Stimulated activated CD4-positive, alpha-beta T cell treated with anti-CD3 and anti-CD28 coated beads, Interleukin-15, amount 100 ng/mL, for 24 hours (primary cell): ENCODE data around the gene TSPY10.
"Not testable (repeated sequence)": the region's sequence is repeated elsewhere in the genome, so short reads cannot be mapped to it uniquely, and the experiment has no call there.

ENCODE experiments used
- DNase-seq: peaks from one replicate; pipeline ENCODE4 v3.0.0-alpha.2; 2020

The TSPY10 gene, protein sequence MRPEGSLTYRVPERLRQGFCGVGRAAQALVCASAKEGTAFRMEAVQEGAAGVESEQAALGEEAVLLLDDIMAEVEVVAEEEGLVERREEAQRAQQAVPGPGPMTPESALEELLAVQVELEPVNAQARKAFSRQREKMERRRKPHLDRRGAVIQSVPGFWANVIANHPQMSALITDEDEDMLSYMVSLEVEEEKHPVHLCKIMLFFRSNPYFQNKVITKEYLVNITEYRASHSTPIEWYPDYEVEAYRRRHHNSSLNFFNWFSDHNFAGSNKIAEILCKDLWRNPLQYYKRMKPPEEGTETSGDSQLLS

DNA sequence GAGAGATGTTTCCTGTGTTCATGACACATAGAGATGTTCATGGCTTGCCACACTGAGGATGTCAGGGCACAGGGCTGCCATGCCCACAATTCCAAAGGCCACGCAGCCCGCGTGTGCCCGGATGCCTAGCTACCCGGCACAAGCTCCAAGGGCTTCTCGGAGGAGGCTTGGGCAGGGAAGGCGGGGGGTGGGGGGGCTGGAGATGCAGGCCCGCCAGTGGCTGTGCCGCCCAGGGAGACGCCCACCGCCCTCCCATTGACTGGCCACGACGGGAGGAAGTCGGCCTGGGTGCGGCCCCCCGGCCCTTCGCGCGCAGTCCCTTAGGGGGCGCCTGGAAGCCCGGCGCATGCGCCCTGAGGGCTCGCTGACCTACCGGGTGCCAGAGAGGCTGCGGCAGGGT is at the start of gene TSPY10:
TSPY10 (plus strand) TSS at position 301 of the 400 bp plus-strand sequence; CDS start at position 347, 46 bp downstream.
- not testable (repeated sequence) for DNase-seq

DNA sequence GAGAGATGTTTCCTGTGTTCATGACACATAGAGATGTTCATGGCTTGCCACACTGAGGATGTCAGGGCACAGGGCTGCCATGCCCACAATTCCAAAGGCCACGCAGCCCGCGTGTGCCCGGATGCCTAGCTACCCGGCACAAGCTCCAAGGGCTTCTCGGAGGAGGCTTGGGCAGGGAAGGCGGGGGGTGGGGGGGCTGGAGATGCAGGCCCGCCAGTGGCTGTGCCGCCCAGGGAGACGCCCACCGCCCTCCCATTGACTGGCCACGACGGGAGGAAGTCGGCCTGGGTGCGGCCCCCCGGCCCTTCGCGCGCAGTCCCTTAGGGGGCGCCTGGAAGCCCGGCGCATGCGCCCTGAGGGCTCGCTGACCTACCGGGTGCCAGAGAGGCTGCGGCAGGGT is 40.7 kb upstream of the TSPY10 start, which contains the start of gene TSPY9:
TSPY9 (plus strand) TSS at position 301 of the 400 bp plus-strand sequence; CDS start at position 347, 46 bp downstream.
- not testable (repeated sequence) for DNase-seq

DNA sequence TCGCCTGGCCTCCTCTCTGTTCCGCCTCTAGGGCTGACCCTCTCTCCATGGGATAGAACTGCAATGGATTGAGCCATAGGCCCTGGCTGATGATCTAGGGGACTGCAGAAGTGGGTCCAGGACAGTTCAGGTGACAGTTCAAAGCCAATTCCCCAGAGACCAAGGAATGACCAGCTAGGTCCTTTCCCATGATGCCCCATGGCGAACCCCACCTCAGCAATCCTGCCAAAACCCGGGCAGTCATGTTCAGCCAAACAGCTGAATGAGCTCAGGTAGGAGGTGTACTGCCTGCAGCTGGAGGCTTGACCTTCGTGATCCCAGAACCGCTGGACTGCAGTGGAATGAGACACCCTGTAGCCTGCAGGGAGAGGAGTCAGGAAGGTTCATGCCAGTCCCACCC is 23.3 kb upstream of the TSPY10 start:
- not testable (repeated sequence) for DNase-seq

DNA sequence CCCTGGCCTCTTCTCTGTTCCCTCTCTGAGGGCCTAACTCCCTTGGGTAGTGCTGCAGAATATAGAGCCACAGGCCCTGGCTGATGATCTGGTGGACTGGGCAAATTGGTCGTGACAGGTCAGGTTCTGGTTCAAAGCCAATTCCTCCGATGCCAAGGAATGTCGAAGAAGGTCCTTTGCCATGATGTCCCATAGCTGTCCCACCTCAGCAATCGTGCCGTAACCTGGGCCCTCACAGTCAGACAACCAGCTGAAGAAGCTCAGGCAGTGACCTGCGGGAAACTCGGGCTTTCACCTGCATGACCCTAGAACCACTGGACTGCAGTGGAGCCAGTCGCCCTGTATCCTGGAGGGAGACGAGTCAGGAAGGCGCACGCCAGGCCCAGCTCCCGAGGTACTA is 11.4 kb upstream of the TSPY10 start:
- not testable (repeated sequence) for DNase-seq
